Measurements from ENCODE around the gene C5orf46.
A peak's percentile ranks its signal among the peaks of the same experiment; 100 is the strongest.
"Not testable (repeated sequence)": the region's sequence is repeated elsewhere in the genome, so short reads cannot be mapped to it uniquely, and the experiment has no call there.

The C5orf46 gene

GRCh38 chr5:147906326-147907095 is at the start of gene C5orf46:
Gene C5orf46, minus strand, starts transcription at chr5:147906538. Its CDS starts 37 bp downstream, at chr5:147906501.
- no peak for DNase-seq

- DNase-seq, result no peak
These were observed 48.6 kb upstream of the C5orf46 start for GRCh38 chr5:147954971-147955370.

- peak; percentile 43 to 45 for DNase-seq
These were observed 43.6 kb upstream of the C5orf46 start for GRCh38 chr5:147949711-147950573.

GRCh38 chr5:147946658-147947274 is 40.4 kb upstream of the C5orf46 start:
- not testable (repeated sequence) for DNase-seq

- DNase-seq, result no peak
These were observed 33.2 kb upstream of the C5orf46 start for GRCh38 chr5:147939431-147940114.

GRCh38 chr5:147935032-147935431 is 28.7 kb upstream of the C5orf46 start:
- peak; percentile 50 to 51 for DNase-seq

- DNase-seq, result peak; percentile 19 to 24
These were observed 24.4 kb upstream of the C5orf46 start for GRCh38 chr5:147930769-147931168.

GRCh38 chr5:147927901-147928300 is 21.6 kb upstream of the C5orf46 start:
- DNase-seq, result peak; percentile 21 to 24

- DNase-seq, result no peak
These were observed 18.7 kb upstream of the C5orf46 start for GRCh38 chr5:147925020-147925419.

GRCh38 chr5:147921136-147921535 is 14.8 kb upstream of the C5orf46 start:
- peak; percentile 37 to 48 for DNase-seq

- DNase-seq, result no peak
These were observed 14.2 kb upstream of the C5orf46 start for GRCh38 chr5:147920420-147921030.

GRCh38 chr5:147918899-147919298 is 12.6 kb upstream of the C5orf46 start:
- DNase-seq, result no peak

GRCh38 chr5:147918101-147918685 is 11.9 kb upstream of the C5orf46 start:
- DNase-seq, result no peak

GRCh38 chr5:147913786-147914185 is 7.4 kb upstream of the C5orf46 start:
- no peak for DNase-seq

- DNase-seq, result peak; percentile 48 to 59
These were observed 5.7 kb upstream of the C5orf46 start for GRCh38 chr5:147912011-147912410.

GRCh38 chr5:147911427-147911826 is 5.1 kb upstream of the C5orf46 start:
- DNase-seq, result no peak

- DNase-seq, result no peak
These were observed 2.2 kb downstream of the C5orf46 start for GRCh38 chr5:147904110-147904509.

- no peak for DNase-seq
These were observed 3.7 kb downstream of the C5orf46 start for GRCh38 chr5:147902609-147903115.

- no peak for DNase-seq
These were observed 4.7 kb downstream of the C5orf46 start for GRCh38 chr5:147901599-147902039.

- no peak for DNase-seq
These were observed 7.4 kb downstream of the C5orf46 start for GRCh38 chr5:147898875-147899401.

- DNase-seq, result no peak
These were observed 10.5 kb downstream of the C5orf46 start for GRCh38 chr5:147895864-147896263.
